GM18508 (cell line): ENCODE results near the gene TACSTD2.
"Not testable (repeated sequence)": the region's sequence is repeated elsewhere in the genome, so short reads cannot be mapped to it uniquely, and the experiment has no call there.

Source experiments
- ATAC-seq: cut with Tn5 transposase; IDR thresholded peaks from one replicate; pipeline ENCODE4 v1.9.1; 2021; ENCODE audit warnings: moderate number of reproducible peaks; ENCODE audit not compliant: insufficient read depth, unreplicated experiment

TACSTD2 gene

GRCh38 chr1:58590019-58590418 lies 13.0 kb upstream of the TACSTD2 start:
- no peak for ATAC-seq

GRCh38 chr1:58588396-58588795 lies 11.3 kb upstream of the TACSTD2 start:
- ATAC-seq: no peak

GRCh38 chr1:58587667-58588066 lies 10.6 kb upstream of the TACSTD2 start:
- no peak for ATAC-seq

GRCh38 chr1:58586271-58586670 lies 9.2 kb upstream of the TACSTD2 start:
- ATAC-seq: no peak

GRCh38 chr1:58585581-58586151 lies 8.6 kb upstream of the TACSTD2 start:
- ATAC-seq: no peak

GRCh38 chr1:58585166-58585565 lies 8.1 kb upstream of the TACSTD2 start:
- ATAC-seq: no peak

GRCh38 chr1:58584082-58584895 lies 7.2 kb upstream of the TACSTD2 start:
- no peak for ATAC-seq

- no peak for ATAC-seq
Measured at GRCh38 chr1:58583496-58583895, 6.4 kb upstream of the TACSTD2 start.

GRCh38 chr1:58582143-58582542 lies 5.1 kb upstream of the TACSTD2 start:
- not testable (repeated sequence) for ATAC-seq

- no peak for ATAC-seq
Measured at GRCh38 chr1:58581641-58582040, 4.6 kb upstream of the TACSTD2 start.

GRCh38 chr1:58580186-58580585 lies 3.1 kb upstream of the TACSTD2 start:
- ATAC-seq: no peak

- ATAC-seq: no peak
Measured at GRCh38 chr1:58577654-58578030, 590 bp upstream of the TACSTD2 start.

GRCh38 chr1:58576325-58576726 lies 726 bp downstream of the TACSTD2 start:
- no peak for ATAC-seq

GRCh38 chr1:58575551-58576324 lies 1.3 kb downstream of the TACSTD2 start:
- no peak for ATAC-seq

GRCh38 chr1:58574816-58575215 lies 2.2 kb downstream of the TACSTD2 start:
- ATAC-seq: no peak

GRCh38 chr1:58573705-58574591 lies 3.1 kb downstream of the TACSTD2 start:
- ATAC-seq: peak; percentile 97

GRCh38 chr1:58573138-58573537 lies 3.9 kb downstream of the TACSTD2 start:
- no peak for ATAC-seq

- no peak for ATAC-seq
Measured at GRCh38 chr1:58572690-58573089, 4.4 kb downstream of the TACSTD2 start.

- no peak for ATAC-seq
Measured at GRCh38 chr1:58571616-58572015, 5.4 kb downstream of the TACSTD2 start.

- ATAC-seq: no peak
Measured at GRCh38 chr1:58570817-58571216, 6.2 kb downstream of the TACSTD2 start.
